ENCODE data around the gene CNKSR3. TPM values are rescaled to one million over a fixed set of nuclear protein-coding genes. Genes with fewer than 3 reads are reported as not detected.
A peak's percentile ranks its signal among the peaks of the same experiment; 100 is the strongest.
"Not testable (repeated sequence)": the region's sequence is repeated elsewhere in the genome, so short reads cannot be mapped to it uniquely, and the experiment has no call there.

Gene CNKSR3
- total RNA-seq, 1 donor from 2014 or later = 7.4 TPM

DNA sequence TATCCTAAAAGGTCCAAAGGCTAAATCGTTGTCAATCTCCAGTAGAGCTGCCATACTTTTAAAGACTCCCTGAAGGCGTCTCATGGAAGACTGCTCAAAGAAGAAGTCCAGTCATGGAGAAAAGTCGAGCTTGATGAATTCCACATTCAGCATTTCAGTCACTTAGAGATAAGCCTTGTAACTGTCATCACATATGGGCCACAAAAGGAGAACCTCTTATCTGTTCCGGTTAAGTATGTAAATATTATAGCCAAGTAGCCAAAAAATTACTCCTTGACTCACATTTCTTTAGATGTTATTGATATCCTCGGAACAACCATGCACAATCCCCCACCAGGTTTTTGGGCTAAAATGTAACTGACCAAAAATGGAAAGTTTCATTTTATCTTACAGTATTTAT is 9.8 kb upstream of the CNKSR3 start:
- TF ChIP-seq, protein P1, sequence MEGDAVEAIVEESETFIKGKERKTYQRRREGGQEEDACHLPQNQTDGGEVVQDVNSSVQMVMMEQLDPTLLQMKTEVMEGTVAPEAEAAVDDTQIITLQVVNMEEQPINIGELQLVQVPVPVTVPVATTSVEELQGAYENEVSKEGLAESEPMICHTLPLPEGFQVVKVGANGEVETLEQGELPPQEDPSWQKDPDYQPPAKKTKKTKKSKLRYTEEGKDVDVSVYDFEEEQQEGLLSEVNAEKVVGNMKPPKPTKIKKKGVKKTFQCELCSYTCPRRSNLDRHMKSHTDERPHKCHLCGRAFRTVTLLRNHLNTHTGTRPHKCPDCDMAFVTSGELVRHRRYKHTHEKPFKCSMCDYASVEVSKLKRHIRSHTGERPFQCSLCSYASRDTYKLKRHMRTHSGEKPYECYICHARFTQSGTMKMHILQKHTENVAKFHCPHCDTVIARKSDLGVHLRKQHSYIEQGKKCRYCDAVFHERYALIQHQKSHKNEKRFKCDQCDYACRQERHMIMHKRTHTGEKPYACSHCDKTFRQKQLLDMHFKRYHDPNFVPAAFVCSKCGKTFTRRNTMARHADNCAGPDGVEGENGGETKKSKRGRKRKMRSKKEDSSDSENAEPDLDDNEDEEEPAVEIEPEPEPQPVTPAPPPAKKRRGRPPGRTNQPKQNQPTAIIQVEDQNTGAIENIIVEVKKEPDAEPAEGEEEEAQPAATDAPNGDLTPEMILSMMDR (IDR thresholded peaks at IDR 0.05) = no peak
- TF ChIP-seq POLR2AphosphoS5 (IDR thresholded peaks at IDR 0.05; ENCODE audit: insufficient read depth in 1 of 2, low read depth in 1 of 2) (no peak), POLR2A (IDR thresholded peaks at IDR 0.05) (no peak)
- Histone ChIP-seq H3K9me3 (no peaks in the 10 kb centered on the region), H3K4me1 (peaks cover 9% of the 10 kb centered on the region), H3K27ac (no peak overlapping the region), H3K4me3 (no peak overlapping the region), H3K36me3 (no peaks in the 10 kb centered on the region), H3K27me3 (no peaks in the 10 kb centered on the region)
- no peak for DNase-seq (ENCODE audit: extremely low spot score in 2 of 2)
- intact Hi-C loops (cut with DNase I) = no loop called here

DNA sequence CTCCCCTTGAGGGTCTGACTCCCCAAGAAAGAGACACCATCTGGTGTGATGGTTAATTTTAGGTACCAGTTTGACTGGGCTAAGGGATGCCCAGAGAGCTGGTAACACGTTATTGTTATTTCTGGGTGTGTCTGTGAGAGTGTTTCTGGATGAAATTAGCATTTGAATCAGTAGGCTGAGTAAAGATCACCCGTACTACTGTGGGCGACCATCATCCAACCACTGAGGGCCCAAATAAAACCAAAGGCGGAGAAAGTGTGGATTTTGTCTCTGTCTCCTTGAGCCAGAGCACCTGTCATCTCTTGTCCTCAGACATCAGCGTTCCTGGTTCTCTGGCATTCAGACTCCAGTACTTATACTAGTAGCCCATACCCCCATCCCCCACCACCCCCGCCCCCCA is 7.9 kb upstream of the CNKSR3 start:
- no peak overlapping the region for H3K27ac ChIP-seq
- H3K27me3 ChIP-seq = no peaks in the 10 kb centered on the region
- no peak for TF ChIP-seq POLR2AphosphoS5 (IDR thresholded peaks at IDR 0.05; ENCODE audit: insufficient read depth in 1 of 2, low read depth in 1 of 2)
- TF ChIP-seq, protein P1 (IDR thresholded peaks at IDR 0.05) = no peak
- TF ChIP-seq POLR2A (IDR thresholded peaks at IDR 0.05) = no peak
- H3K4me3 ChIP-seq = no peak overlapping the region
- H3K4me1 ChIP-seq = peaks cover 9% of the 10 kb centered on the region
- no peaks in the 10 kb centered on the region for H3K36me3 ChIP-seq
- DNase-seq (ENCODE audit: extremely low spot score in 2 of 2) = no peak
- no peaks in the 10 kb centered on the region for H3K9me3 ChIP-seq
- intact Hi-C loops (cut with DNase I) = loop anchor here (10.0 kb wide), 1 partner anchor 104 kb away; no protein-coding TSS in a partner anchor

DNA sequence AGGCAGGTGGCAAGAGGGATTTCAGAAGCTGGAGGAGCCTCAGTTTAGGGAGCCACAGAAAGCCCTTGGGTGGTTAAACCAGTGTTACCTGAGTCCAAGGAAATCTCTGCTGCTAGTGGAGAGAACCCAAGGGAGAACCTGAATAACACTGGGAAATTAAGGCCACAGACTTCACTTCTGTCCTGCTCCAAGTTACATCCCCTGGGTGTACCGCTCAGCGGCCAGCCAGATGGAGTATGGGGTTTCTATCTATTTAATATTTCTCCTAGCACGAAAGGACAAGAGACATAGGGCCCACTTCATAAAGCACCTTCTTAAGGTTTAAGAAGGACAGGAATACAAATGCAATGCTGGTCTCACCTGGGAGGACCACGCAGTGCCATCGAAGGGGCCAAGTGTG is 5.8 kb upstream of the CNKSR3 start:
- TF ChIP-seq, protein P1 (IDR thresholded peaks at IDR 0.05) = no peak
- no peak for TF ChIP-seq POLR2AphosphoS5 (IDR thresholded peaks at IDR 0.05; ENCODE audit: insufficient read depth in 1 of 2, low read depth in 1 of 2)
- TF ChIP-seq POLR2A (IDR thresholded peaks at IDR 0.05) = no peak
- intact Hi-C loops (cut with DNase I) = loop anchor here (10.0 kb wide), 1 partner anchor 101 kb away; no protein-coding TSS in a partner anchor
- H3K4me1 ChIP-seq = peaks cover 17% of the 10 kb centered on the region
- DNase-seq (ENCODE audit: extremely low spot score in 2 of 2) = no peak
- no peak overlapping the region for H3K27ac ChIP-seq
- H3K4me3 ChIP-seq = peak overlapping the region; percentile 19 to 24
- H3K27me3 ChIP-seq = no peaks in the 10 kb centered on the region
- no peaks in the 10 kb centered on the region for H3K9me3 ChIP-seq
- no peaks in the 10 kb centered on the region for H3K36me3 ChIP-seq

DNA sequence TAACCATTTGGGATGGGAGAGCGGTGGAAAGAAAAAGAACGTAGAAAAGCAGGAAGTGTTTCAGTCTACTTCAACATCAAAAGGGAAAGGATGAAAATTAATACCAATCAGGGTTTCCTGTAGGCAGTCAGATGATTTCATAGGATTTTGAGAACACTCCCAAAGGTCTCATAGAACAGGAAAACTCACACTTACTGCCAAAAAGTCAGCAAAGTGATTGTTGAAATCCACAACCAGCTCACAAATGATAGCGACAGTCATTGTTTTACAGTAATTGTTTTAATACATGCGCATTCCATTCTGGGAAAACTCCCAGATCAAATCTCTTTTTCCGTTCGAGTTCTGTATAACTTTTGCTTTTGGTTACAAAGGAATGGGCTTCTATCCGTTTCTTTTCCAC is 5.3 kb upstream of the CNKSR3 start:
- intact Hi-C loops (cut with DNase I) = loop anchor here (10.0 kb wide), 1 partner anchor 101 kb away; no protein-coding TSS in a partner anchor
- Histone ChIP-seq H3K4me3 (peak overlapping the region; percentile 19 to 24), H3K27ac (no peak overlapping the region), H3K4me1 (peaks cover 22% of the 10 kb centered on the region), H3K9me3 (no peaks in the 10 kb centered on the region), H3K36me3 (no peaks in the 10 kb centered on the region), H3K27me3 (no peaks in the 10 kb centered on the region)
- no peak for DNase-seq (ENCODE audit: extremely low spot score in 2 of 2)
- TF ChIP-seq, protein P1 (IDR thresholded peaks at IDR 0.05) = no peak
- TF ChIP-seq POLR2AphosphoS5 (IDR thresholded peaks at IDR 0.05; ENCODE audit: insufficient read depth in 1 of 2, low read depth in 1 of 2) (peak in 1 of 2 donors; percentile 59), POLR2A (IDR thresholded peaks at IDR 0.05) (no peak)

DNA sequence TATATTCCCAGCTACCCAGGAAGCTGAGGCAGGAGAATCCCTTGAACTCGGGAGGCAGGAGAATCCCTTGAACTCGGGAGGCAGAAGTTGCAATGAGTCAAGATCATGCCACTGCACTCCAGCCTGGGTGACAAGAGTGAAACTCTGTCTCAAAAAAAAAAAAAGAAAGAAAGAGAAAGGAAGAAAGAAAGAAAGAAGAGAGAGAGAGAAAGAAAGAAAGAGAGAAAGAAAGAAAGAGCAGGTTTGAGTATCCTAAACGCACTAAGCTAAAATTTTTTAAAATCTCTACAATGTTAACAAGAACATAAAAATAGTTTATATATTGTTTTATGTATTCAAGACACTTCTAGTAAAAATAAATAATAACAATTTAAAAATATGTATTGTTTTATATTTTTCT is 4.6 kb upstream of the CNKSR3 start:
- not testable (repeated sequence) for H3K27me3 ChIP-seq; H3K27ac ChIP-seq; H3K4me3 ChIP-seq; H3K9me3 ChIP-seq; DNase-seq (ENCODE audit: extremely low spot score in 2 of 2); H3K36me3 ChIP-seq
- H3K4me1 ChIP-seq = peaks cover 22% of the 10 kb centered on the region
- intact Hi-C loops (cut with DNase I) = loop anchor here (10.0 kb wide), 1 partner anchor 100 kb away; no protein-coding TSS in a partner anchor
